HG03520 (cell line): ENCODE data around the gene RAD51B.

ENCODE experiments used
- ATAC-seq: cut with Tn5 transposase; IDR thresholded peaks from one replicate; pipeline ENCODE4 v1.9.1; 2021; ENCODE audit warnings: mild to moderate bottlenecking, moderate library complexity; ENCODE audit not compliant: unreplicated experiment

Gene RAD51B

GRCh38 chr14:68616221-68616902 lies 796.8 kb downstream of the RAD51B start:
- ATAC-seq = no peak

GRCh38 chr14:68619790-68620574 lies 800.4 kb downstream of the RAD51B start:
- ATAC-seq = no peak

- no peak for ATAC-seq
Measured at GRCh38 chr14:68621400-68622365, 802.1 kb downstream of the RAD51B start.

GRCh38 chr14:68622856-68623255 lies 803.3 kb downstream of the RAD51B start:
- no peak for ATAC-seq

- ATAC-seq = no peak
Measured at GRCh38 chr14:68623307-68623706, 803.7 kb downstream of the RAD51B start.

GRCh38 chr14:68623826-68624225 lies 804.2 kb downstream of the RAD51B start:
- no peak for ATAC-seq

- no peak for ATAC-seq
Measured at GRCh38 chr14:68624541-68625220, 805.1 kb downstream of the RAD51B start.

GRCh38 chr14:68625366-68626090 lies 805.9 kb downstream of the RAD51B start:
- ATAC-seq = no peak

GRCh38 chr14:68626386-68626785 lies 806.8 kb downstream of the RAD51B start:
- no peak for ATAC-seq

GRCh38 chr14:68627050-68627867 lies 807.7 kb downstream of the RAD51B start:
- ATAC-seq = no peak

GRCh38 chr14:68627868-68628604 lies 808.5 kb downstream of the RAD51B start:
- ATAC-seq = no peak

GRCh38 chr14:68628605-68629310 lies 809.2 kb downstream of the RAD51B start:
- no peak for ATAC-seq

GRCh38 chr14:68630081-68630571 lies 810.5 kb downstream of the RAD51B start:
- no peak for ATAC-seq

GRCh38 chr14:68630611-68631393 lies 811.2 kb downstream of the RAD51B start:
- no peak for ATAC-seq

GRCh38 chr14:68631394-68632053 lies 811.9 kb downstream of the RAD51B start:
- no peak for ATAC-seq
